Activated CD8-positive, alpha-beta T cell treated with anti-CD3 and anti-CD28 coated beads for 36 hours (primary cell): Measurements from ENCODE around the gene GLI1. TPM values are rescaled to one million over a fixed set of nuclear protein-coding genes. Genes with fewer than 3 reads are reported as not detected.

Experiments used
- ATAC-seq: fragments of 200-7000 bp; cut with Tn5 transposase; one replicate; pipeline ENCODE4 v1.10.0; 2021; ENCODE audit warnings: mild to moderate bottlenecking, moderate library complexity
- CTCF ChIA-PET: fragments of 350-600 bp; sonication (Branson Sonifier 250); formaldehyde crosslinking; loops from one replicate; lab custom pipeline; 2021; ENCODE audit warnings: antibody characterized with exemption; lab: Charles Lee
- POLR2A ChIA-PET: fragments of 350-600 bp; sonication (Branson Sonifier 250); formaldehyde crosslinking; loops from one replicate; lab custom pipeline; 2021; ENCODE audit warnings: antibody characterized with exemption; lab: Charles Lee
- DNase-seq: peaks from one replicate; pipeline ENCODE4 v3.0.0-alpha.2; 2020
- H3K27ac Mint-ChIP-seq: one replicate; pipeline ENCODE4 v1.8.0; 2021; ENCODE audit warnings: mild to moderate bottlenecking, mixed read lengths
- H3K27me3 Mint-ChIP-seq: one replicate; pipeline ENCODE4 v1.8.0; 2021; ENCODE audit warnings: mixed read lengths
- H3K36me3 Mint-ChIP-seq: one replicate; pipeline ENCODE4 v1.8.0; 2021; ENCODE audit warnings: low read depth, mixed read lengths
- H3K4me1 Mint-ChIP-seq: one replicate; pipeline ENCODE4 v1.8.0; 2021; ENCODE audit warnings: low read depth, mixed read lengths
- H3K4me3 Mint-ChIP-seq: one replicate; pipeline ENCODE4 v1.8.0; 2021; ENCODE audit warnings: mild to moderate bottlenecking, moderate library complexity, mixed read lengths
- H3K9me3 Mint-ChIP-seq: one replicate; pipeline ENCODE4 v1.8.0; 2021; ENCODE audit warnings: mixed read lengths
- CTCF ChIP-seq: fragments of 200-600 bp; IDR thresholded peaks from one replicate; pipeline ENCODE4 v1.8.0; 2022; ENCODE audit warnings: antibody characterized with exemption, mild to moderate bottlenecking
- intact Hi-C: fragments of 100-400 bp; cut with micrococcal nuclease; formaldehyde crosslinking; loops from one replicate; pipeline ENCODE4 v1.10.0; 2022
- total RNA-seq, 2 experiments: library from RNA; stranded (reverse); gene quantifications; one replicate each; pipeline ENCODE4 v1.2.3, GENCODE V29; 2021

GLI1 gene
- total RNA-seq, 2 experiments from 2014 or later = 0.20 to 0.83 TPM

GRCh38 chr12:57451233-57451778 lies 8.3 kb upstream of the GLI1 start:
- peaks cover 22% of the 10 kb centered on the region for H3K4me1 Mint-ChIP-seq
- no peak for DNase-seq
- H3K9me3 Mint-ChIP-seq = no peaks in the 10 kb centered on the region
- H3K4me3 Mint-ChIP-seq = no peak overlapping the region
- no peaks in the 10 kb centered on the region for H3K36me3 Mint-ChIP-seq
- H3K27ac Mint-ChIP-seq = peak overlapping the region; percentile 2
- intact Hi-C loops = loop anchor here (10.0 kb wide), 1 partner anchor 147 kb away; no protein-coding TSS in a partner anchor
- POLR2A ChIA-PET = interaction anchor here (0.9 to 1.8 kb wide), 5 partner anchors 10 to 136 kb away, joined by 3 to 8 read pairs (median 3); no protein-coding TSS in a partner anchor
- no peaks in the 10 kb centered on the region for H3K27me3 Mint-ChIP-seq
- ATAC-seq = no peak
- TF ChIP-seq CTCF = no peak
- CTCF ChIA-PET = interaction anchor here (0.6 to 7.1 kb wide), 21 partner anchors 8 to 238 kb away, joined by 3 to 118 read pairs (median 6); partner anchors contain the start of genes GLI1 and INHBC

- Mint-ChIP-seq H3K27ac (peak overlapping the region; percentile 9), H3K4me1 (peaks cover 28% of the 10 kb centered on the region), H3K9me3 (no peaks in the 10 kb centered on the region), H3K4me3 (peak overlapping the region; percentile 31), H3K36me3 (no peaks in the 10 kb centered on the region), H3K27me3 (no peaks in the 10 kb centered on the region)
- POLR2A ChIA-PET = interaction anchor here (0.8 to 1.5 kb wide), 10 partner anchors 8 to 209 kb away, joined by 3 to 5 read pairs (median 3); no protein-coding TSS in a partner anchor
- ATAC-seq (peak; percentile 45), DNase-seq (peak; percentile 55)
- no peak for TF ChIP-seq CTCF
- intact Hi-C loops = loop anchor here (10.0 kb wide), 1 partner anchor 148 kb away; no protein-coding TSS in a partner anchor
- CTCF ChIA-PET = interaction anchor here (0.6 to 7.1 kb wide), 54 partner anchors 8 to 341 kb away, joined by 3 to 118 read pairs (median 4); partner anchors contain the start of genes INHBC, SHMT2, STAC3 and STAT6
These were observed 7.2 kb upstream of the GLI1 start for GRCh38 chr12:57452181-57452936.

GRCh38 chr12:57452937-57453509 lies 6.6 kb upstream of the GLI1 start:
- H3K4me3 Mint-ChIP-seq = peak overlapping the region; percentile 31
- peak; percentile 48 for ATAC-seq

GRCh38 chr12:57454213-57454565 lies 5.4 kb upstream of the GLI1 start:
- Mint-ChIP-seq H3K27me3 (no peaks in the 10 kb centered on the region), H3K4me1 (peaks cover 35% of the 10 kb centered on the region), H3K36me3 (no peaks in the 10 kb centered on the region), H3K27ac (peak overlapping the region; percentile 84), H3K4me3 (peak overlapping the region; percentile 81), H3K9me3 (no peaks in the 10 kb centered on the region)
- DNase-seq (no peak), ATAC-seq (no peak)
- TF ChIP-seq CTCF = no peak
- CTCF ChIA-PET = interaction anchor here (1.0 to 7.1 kb wide), 13 partner anchors 9 to 240 kb away, joined by 3 to 118 read pairs (median 14); partner anchors contain the start of gene INHBC
- intact Hi-C loops = loop anchor here (10.0 kb wide), 1 partner anchor 149 kb away; no protein-coding TSS in a partner anchor
- POLR2A ChIA-PET = no interaction called here

More at GRCh38 chr12:57452937-57453509, 6.6 kb upstream of the GLI1 start:
- POLR2A ChIA-PET = interaction anchor here (0.8 to 1.5 kb wide), 7 partner anchors 8 to 210 kb away, joined by 3 to 5 read pairs (median 4); no protein-coding TSS in a partner anchor
- H3K4me1 Mint-ChIP-seq = peaks cover 28% of the 10 kb centered on the region
- H3K9me3 Mint-ChIP-seq = no peaks in the 10 kb centered on the region
- intact Hi-C loops = loop anchor here (10.0 kb wide), 1 partner anchor 148 kb away; no protein-coding TSS in a partner anchor
- no peaks in the 10 kb centered on the region for H3K27me3 Mint-ChIP-seq
- peak overlapping the region; percentile 9 for H3K27ac Mint-ChIP-seq
- CTCF ChIA-PET = interaction anchor here (0.6 to 7.1 kb wide), 50 partner anchors 8 to 342 kb away, joined by 3 to 118 read pairs (median 4); partner anchors contain the start of genes INHBC, SHMT2, STAC3 and STAT6
- no peaks in the 10 kb centered on the region for H3K36me3 Mint-ChIP-seq
- peak; percentile 87 for TF ChIP-seq CTCF
- DNase-seq = peak; percentile 81
